Spleen (tissue), 11 donors: Measurements from ENCODE around the gene TMSB4X. TPM values are rescaled to one million over a fixed set of nuclear protein-coding genes. Genes with fewer than 3 reads are reported as not detected.
A peak's percentile ranks its signal among the peaks of the same experiment; 100 is the strongest.

Experiments
- DNase-seq: peaks from one replicate; pipeline ENCODE4 v3.0.0-alpha.2; 2020
- H3K27ac ChIP-seq, 8 donors: fragments of 200-600 bp; sonication (generic) in 7 of 8; 1 replicate in 4 of 8; 2 replicates in 4 of 8; pipeline versions ENCODE4 v1.5.0 to v1.8.0; 2016 to 2021; ENCODE audit warnings: inconsistent platforms in 4 of 8, mild to moderate bottlenecking in 4 of 8, moderate library complexity in 1 of 8
- H3K27me3 ChIP-seq, 7 donors: fragments of 200-600 bp; sonication (generic) in 6 of 7; replicated peaks in 1 of 7; 1 replicate in 4 of 7; 2 replicates in 3 of 7; pipeline versions ENCODE4 v1.5.0 to v1.8.0; 2016 to 2021; ENCODE audit warnings: inconsistent platforms in 3 of 7, mild to moderate bottlenecking in 1 of 7
- H3K36me3 ChIP-seq, 6 donors: fragments of 200-600 bp; sonication (generic) in 5 of 6; 1 replicate in 4 of 6; 2 replicates in 2 of 6; pipeline versions ENCODE4 v1.5.0 to v1.8.0; 2016 to 2021; ENCODE audit warnings: inconsistent platforms in 2 of 6
- H3K4me1 ChIP-seq, 6 donors: fragments of 200-600 bp; sonication (generic) in 5 of 6; 1 replicate in 3 of 6; 2 replicates in 3 of 6; pipeline versions ENCODE4 v1.5.0 to v1.8.0; 2016 to 2021; ENCODE audit warnings: inconsistent platforms in 3 of 6
- H3K4me3 ChIP-seq, 8 donors: fragments of 200-600 bp; sonication (generic) in 7 of 8; 1 replicate in 4 of 8; 2 replicates in 4 of 8; pipeline versions ENCODE4 v1.5.0 to v1.8.0; 2016 to 2021; ENCODE audit warnings: inconsistent platforms in 4 of 8, mild to moderate bottlenecking in 4 of 8, moderate library complexity in 2 of 8
- H3K9me3 ChIP-seq, 8 donors: fragments of 200-600 bp; sonication (generic) in 7 of 8; 1 replicate in 4 of 8; 2 replicates in 4 of 8; pipeline versions ENCODE4 v1.5.0 to v1.8.0; 2016 to 2021; ENCODE audit warnings: inconsistent platforms in 4 of 8
- POLR2A ChIP-seq, 3 donors: fragments of 450-650 bp; IDR thresholded peaks; one replicate each; pipeline ENCODE4 v1.5.1; 2017; ENCODE audit warnings: antibody characterized with exemption in 3 of 3, mild to moderate bottlenecking in 1 of 3
- POLR2AphosphoS5 ChIP-seq, 3 donors: sonication (generic); formaldehyde crosslinking; IDR thresholded peaks; one replicate each; pipeline ENCODE4 v1.5.1; 2017; ENCODE audit warnings: antibody characterized with exemption in 3 of 3
- WGBS, 5 donors: extraction: QIAGEN DNeasy Blood & Tissue Kit in 3 of 5; methylation state at CpG; one replicate each; pipeline versions ENCODE4 v1.1.5 to v1.1.7; 2013 to 2018; 5-methylcytosine and 5-hydroxymethylcytosine counted together
- intact Hi-C: fragments of 100-400 bp; cut with DNase I; formaldehyde crosslinking; loops from one replicate; pipeline ENCODE4 v1.15.0; 2023; ENCODE audit warnings: low total_unique reads
- polyA plus RNA-seq, 3 donors: library from polyadenylated mRNA; stranded (reverse); fragments of 200-250 nt; gene quantifications; one replicate each; pipeline ENCODE4 v1.2.1, GENCODE V29; 2013
- total RNA-seq, 7 donors: library from RNA; depleted of rRNA in 3 of 7; stranded (reverse); fragments of >200 nt in 3 of 7; fragmentation: NEBNext Ultra II Directional in 4 of 7; extraction: Animal tissue kit (Norgen Biotek cat#: 25700) in 4 of 7; gene quantifications; one replicate each; pipeline versions ENCODE4 v1.1.0 to v1.2.1, GENCODE V29; 2016 to 2021
- TF ChIP-seq, protein P1 (sequence below), 11 experiments: fragments of 200-600 bp in 7 of 11; fragments of 450-650 bp in 4 of 11; sonication (generic) in 4 of 11; IDR thresholded peaks in 8 of 11; conservative IDR thresholded peaks in 3 of 11; 1 replicate in 7 of 11; 2 replicates in 4 of 11; pipeline versions ENCODE4 v1.4.0 to v1.8.0; 2016 to 2021; ENCODE audit warnings: antibody characterized with exemption in 11 of 11, inconsistent platforms in 4 of 11, mild to moderate bottlenecking in 1 of 11
- donor health status: healthy with polysubstance abuse.
- donor health status: DM: no; HTN: no; CAD: no; lungs with moderate emphysema.
- donor health status: DM: no; HTN: no; CAD: no.
- donor health status: Bipolar disorder and iron deficiency.
- donor health status: healthy.
- donor health status: DM: no; HTN: no; CAD: no.
- donor health status: DM: yes; HTN: yes; CAD: no.

TMSB4X gene
- total and polyA plus RNA-seq, 10 donors = 6,343 to 19,174 (median 11,085) TPM

DNA sequence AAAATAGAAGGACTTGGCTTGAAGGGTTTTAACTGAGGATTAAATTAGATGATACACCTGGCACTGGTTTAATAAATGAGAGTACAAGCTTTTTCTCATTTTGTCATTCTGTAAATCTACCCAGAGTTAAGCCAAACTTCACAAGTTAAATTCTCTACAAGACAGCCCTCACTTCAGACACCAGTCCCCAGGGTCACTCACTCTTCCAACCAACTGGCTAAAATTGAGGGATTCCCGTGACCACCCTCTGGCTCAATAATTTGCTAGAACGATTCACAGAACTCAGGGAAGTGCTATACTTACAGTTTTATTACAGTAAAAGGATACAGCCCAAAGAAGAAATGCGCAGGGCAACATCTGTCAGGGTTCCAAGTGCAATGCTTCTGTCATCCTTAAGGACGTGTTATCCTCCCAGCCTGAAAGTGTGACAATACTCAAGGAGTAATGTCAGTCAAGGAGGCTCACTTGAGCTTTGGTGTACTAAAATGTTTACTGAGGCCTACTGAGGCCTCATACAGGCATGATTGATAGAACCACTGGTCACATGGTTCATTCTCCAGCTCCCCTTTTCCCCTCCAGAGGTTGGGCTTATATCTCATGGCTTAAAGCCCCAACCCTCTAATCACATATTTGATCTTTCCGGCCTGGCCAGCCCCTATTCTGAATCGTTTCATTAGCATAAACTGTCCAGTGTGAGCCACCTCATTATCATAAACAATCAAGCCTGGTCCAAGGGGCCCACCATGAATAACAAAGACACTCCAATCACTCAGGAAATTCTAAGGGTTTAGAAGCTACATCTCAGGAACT is 9.6 kb upstream of the TMSB4X start:
- Histone ChIP-seq H3K9me3 (no peaks in the 10 kb centered on the region), H3K4me1 (peaks cover 10 to 53% (median 37%) of the 10 kb centered on the region in 6 donors), H3K27ac (no peak overlapping the region), H3K36me3 (no peaks in the 10 kb centered on the region), H3K4me3 (no peak overlapping the region), H3K27me3 (peaks cover 0 to 4% (median 0%) of the 10 kb centered on the region in 7 donors)
- TF ChIP-seq, protein P1, sequence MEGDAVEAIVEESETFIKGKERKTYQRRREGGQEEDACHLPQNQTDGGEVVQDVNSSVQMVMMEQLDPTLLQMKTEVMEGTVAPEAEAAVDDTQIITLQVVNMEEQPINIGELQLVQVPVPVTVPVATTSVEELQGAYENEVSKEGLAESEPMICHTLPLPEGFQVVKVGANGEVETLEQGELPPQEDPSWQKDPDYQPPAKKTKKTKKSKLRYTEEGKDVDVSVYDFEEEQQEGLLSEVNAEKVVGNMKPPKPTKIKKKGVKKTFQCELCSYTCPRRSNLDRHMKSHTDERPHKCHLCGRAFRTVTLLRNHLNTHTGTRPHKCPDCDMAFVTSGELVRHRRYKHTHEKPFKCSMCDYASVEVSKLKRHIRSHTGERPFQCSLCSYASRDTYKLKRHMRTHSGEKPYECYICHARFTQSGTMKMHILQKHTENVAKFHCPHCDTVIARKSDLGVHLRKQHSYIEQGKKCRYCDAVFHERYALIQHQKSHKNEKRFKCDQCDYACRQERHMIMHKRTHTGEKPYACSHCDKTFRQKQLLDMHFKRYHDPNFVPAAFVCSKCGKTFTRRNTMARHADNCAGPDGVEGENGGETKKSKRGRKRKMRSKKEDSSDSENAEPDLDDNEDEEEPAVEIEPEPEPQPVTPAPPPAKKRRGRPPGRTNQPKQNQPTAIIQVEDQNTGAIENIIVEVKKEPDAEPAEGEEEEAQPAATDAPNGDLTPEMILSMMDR (IDR thresholded peaks at IDR 0.05 in 8 of 11, conservative IDR thresholded peaks at IDR 0.05 in 3 of 11) = no peak
- TF ChIP-seq POLR2AphosphoS5 (IDR thresholded peaks at IDR 0.05) (no peak), POLR2A (IDR thresholded peaks at IDR 0.05) (no peak)
- no peak for DNase-seq
- intact Hi-C loops = no loop called here
- 75 to 87% (median 86%) methylated on average over 5 to 6 of the region's 6 CpGs for WGBS, 5 donors

DNA sequence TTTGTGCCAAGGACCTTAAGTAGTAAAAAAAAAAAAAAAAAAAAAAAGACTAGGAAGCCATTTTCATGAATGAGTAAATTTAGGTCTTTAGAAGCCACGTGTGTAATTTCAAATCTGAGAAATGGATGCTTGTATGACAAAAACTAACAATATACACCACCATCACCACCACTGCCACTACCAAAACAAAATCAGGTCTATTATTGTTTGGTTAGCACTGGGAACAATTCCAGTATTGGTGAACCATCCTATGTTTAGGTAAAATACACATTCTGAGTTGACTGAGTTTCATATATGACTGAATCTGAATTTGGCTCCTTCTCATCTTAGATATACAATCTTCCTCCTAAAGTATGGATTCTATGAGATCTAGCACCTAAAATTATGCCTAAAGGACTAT is 8.8 kb upstream of the TMSB4X start:
- TF ChIP-seq, protein P1 (IDR thresholded peaks at IDR 0.05 in 8 of 11, conservative IDR thresholded peaks at IDR 0.05 in 3 of 11) = no peak
- no peak for TF ChIP-seq POLR2A (IDR thresholded peaks at IDR 0.05)
- no peak for TF ChIP-seq POLR2AphosphoS5 (IDR thresholded peaks at IDR 0.05)
- H3K9me3 ChIP-seq = no peaks in the 10 kb centered on the region
- peak overlapping the region in 3 of 8 donors; percentile 97 to 98 (median 98) for H3K27ac ChIP-seq
- peaks cover 0 to 4% (median 0%) of the 10 kb centered on the region in 7 donors for H3K27me3 ChIP-seq
- no peak for DNase-seq
- H3K4me3 ChIP-seq = no peak overlapping the region
- intact Hi-C loops = no loop called here
- H3K4me1 ChIP-seq = peaks cover 10 to 53% (median 38%) of the 10 kb centered on the region in 6 donors
- no peaks in the 10 kb centered on the region for H3K36me3 ChIP-seq
- 63 to 85% (median 68%) methylated on average over 1 of the region's 1 CpG for WGBS, 5 donors

DNA sequence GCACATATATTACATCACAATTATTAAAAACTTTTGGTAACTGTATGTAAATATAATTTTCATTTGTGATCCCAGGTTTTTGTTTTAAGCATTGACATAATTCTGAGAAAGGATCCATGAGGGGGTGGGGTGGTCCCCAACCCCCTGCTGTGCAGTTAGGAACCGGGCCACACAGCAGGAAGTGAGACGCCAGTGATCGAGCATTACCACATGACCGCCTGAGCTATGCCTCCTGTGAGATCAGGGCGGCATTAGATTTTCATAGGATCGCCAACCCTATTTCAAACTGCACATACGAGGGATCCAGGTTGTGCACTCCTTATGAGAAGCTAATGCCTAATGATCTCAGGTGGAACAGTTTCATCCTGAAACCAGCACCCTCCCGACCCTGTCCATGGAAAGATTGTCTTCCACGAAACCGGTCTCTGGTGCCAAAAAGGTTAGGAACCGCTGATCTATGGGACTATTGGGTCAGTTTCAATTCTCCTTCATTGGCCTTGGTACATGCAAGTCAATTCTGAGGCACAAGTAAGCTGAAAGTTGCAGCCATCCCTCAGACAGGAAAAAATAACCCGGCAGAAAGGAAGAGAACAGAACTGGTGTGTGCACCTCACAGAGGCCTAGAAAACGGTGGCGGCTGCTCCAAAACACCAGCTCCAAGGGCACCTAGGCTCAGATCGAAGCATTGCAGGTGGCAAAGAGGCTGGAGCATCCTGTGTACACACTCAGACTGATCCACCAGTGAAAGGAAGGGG is 7.0 kb upstream of the TMSB4X start:
- no peaks in the 10 kb centered on the region for H3K9me3 ChIP-seq
- intact Hi-C loops = no loop called here
- peak overlapping the region in 1 of 8 donors; percentile 21 for H3K4me3 ChIP-seq
- H3K27ac ChIP-seq = peak overlapping the region; percentile 44 to 98 (median 79)
- TF ChIP-seq, protein P1 (IDR thresholded peaks at IDR 0.05 in 8 of 11, conservative IDR thresholded peaks at IDR 0.05 in 3 of 11) = no peak
- TF ChIP-seq POLR2AphosphoS5 (IDR thresholded peaks at IDR 0.05) (no peak), POLR2A (IDR thresholded peaks at IDR 0.05) (no peak)
- WGBS, 5 donors = 25 to 71% (median 49%) methylated on average over 8 to 15 of the region's 15 CpGs
- H3K36me3 ChIP-seq = no peaks in the 10 kb centered on the region
- H3K27me3 ChIP-seq = peaks cover 0 to 4% (median 0%) of the 10 kb centered on the region in 7 donors
- H3K4me1 ChIP-seq = peaks cover 0 to 59% (median 45%) of the 10 kb centered on the region in 6 donors
- peak; percentile 79 for DNase-seq
